ENCODE data around the gene DNAJC18. TPM values are rescaled to one million over a fixed set of nuclear protein-coding genes. Genes with fewer than 3 reads are reported as not detected.
"Not testable (repeated sequence)": the region's sequence is repeated elsewhere in the genome, so short reads cannot be mapped to it uniquely, and the experiment has no call there.

DNAJC18 gene
- total RNA-seq, 1 donor: 9.9 TPM

DNA sequence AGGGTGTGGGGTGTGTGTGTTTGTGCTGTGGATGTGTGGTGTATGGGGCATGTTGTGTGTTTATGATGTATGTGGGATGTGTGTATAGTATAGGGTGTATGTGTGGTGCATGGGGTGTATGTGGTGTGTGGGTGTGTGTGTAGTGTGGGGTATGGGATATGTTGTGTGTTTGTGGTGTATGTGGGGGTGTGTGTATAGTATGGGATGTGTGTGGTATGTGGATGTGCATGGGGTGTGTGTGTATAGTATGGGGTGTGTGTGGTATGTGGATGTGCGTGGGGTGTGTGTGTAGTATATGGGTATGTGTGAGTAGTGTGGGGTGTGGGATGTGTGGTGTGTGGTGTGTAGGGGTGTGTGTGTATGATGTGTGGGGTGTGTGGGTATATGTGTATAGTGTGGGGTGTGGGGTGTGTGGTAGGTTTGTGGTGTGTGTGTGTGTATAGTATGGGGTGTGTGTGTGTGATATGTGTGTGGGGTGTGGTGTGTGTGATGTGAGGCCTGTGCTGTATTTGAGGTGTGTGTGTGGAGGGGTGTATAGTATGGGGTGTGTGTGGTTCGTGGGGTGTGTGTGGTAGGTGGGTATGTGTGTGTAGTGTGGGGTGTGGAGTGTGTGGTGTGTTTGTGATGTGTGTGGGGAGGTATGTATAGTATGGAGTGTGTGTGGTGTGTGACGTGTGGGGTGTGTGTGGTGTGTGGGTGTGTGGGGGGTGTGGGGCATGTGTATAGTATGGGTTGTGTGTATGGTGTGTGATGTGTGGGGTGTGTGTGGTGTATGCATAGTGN, 12.7 kb upstream of the DNAJC18 start:
- TF ChIP-seq, protein P1, sequence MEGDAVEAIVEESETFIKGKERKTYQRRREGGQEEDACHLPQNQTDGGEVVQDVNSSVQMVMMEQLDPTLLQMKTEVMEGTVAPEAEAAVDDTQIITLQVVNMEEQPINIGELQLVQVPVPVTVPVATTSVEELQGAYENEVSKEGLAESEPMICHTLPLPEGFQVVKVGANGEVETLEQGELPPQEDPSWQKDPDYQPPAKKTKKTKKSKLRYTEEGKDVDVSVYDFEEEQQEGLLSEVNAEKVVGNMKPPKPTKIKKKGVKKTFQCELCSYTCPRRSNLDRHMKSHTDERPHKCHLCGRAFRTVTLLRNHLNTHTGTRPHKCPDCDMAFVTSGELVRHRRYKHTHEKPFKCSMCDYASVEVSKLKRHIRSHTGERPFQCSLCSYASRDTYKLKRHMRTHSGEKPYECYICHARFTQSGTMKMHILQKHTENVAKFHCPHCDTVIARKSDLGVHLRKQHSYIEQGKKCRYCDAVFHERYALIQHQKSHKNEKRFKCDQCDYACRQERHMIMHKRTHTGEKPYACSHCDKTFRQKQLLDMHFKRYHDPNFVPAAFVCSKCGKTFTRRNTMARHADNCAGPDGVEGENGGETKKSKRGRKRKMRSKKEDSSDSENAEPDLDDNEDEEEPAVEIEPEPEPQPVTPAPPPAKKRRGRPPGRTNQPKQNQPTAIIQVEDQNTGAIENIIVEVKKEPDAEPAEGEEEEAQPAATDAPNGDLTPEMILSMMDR (IDR thresholded peaks at IDR 0.05; ENCODE audit: insufficient read depth, low read length): no peak
- H3K4me3 ChIP-seq (ENCODE audit: low read depth, low read length): no peak overlapping the region
- no peak for DNase-seq (ENCODE audit: low read depth)

DNA sequence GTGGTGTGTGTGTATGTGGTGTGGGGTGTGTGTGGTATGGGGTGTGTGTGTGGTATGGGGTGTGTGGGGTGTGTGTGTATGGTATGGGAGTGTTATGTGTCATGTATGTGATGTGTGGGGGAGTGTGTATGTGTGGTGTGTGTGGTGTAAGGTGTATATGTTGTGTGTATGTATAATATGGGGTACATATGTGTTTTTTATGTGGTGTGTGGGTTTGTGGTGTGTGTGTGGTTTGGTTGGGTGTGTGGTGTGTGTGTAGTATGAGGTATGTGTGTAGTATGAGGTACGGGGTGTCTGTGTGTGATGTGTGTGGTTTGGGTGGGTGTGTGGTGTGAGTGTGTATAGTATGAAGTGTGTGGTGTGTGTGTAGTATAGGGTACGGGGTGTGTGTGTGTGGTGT, 11.9 kb upstream of the DNAJC18 start:
- TF ChIP-seq, protein P1 (IDR thresholded peaks at IDR 0.05; ENCODE audit: insufficient read depth, low read length): no peak
- H3K4me3 ChIP-seq (ENCODE audit: low read depth, low read length): no peak overlapping the region
- no peak for DNase-seq (ENCODE audit: low read depth)

DNA sequence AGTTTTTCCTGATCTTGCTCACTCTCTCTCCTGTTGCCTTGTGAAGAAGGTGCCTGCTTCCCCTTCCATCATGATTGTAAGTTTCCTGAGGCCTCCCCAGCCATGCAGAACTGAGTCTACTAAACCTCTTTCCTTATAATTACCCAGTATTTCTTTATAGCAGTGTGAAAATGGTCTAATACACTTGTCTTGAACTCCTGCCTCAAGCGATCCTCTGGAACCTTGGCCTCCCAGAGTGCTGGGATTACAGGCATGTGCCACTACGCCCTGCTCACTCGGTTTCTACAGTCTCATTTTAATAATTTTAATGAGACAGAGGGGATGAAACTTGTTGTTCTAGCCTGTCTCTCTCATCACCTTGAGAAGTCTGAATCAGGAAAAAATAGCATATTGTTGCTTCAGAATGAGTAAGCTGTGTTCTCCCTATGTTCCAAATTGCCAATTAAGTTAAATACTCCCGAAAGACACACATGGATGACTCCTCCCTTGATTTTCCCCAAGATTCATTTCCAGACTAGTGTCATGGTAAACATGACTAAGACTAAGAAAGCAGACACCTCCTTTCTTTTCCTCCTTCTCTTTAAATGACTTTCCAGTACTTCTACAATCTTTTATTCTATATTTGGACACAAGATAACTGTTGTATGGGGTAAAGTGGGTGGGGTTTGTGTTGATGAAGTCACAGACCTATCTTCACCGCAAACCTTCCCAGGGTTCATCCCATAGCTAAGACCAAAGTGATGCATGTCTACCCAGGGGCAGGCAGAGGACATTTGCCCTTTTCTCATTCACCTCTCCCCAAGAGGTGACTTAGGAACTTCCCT, 7.8 kb upstream of the DNAJC18 start:
- TF ChIP-seq, protein P1 (IDR thresholded peaks at IDR 0.05; ENCODE audit: insufficient read depth, low read length): no peak
- no peak overlapping the region for H3K4me3 ChIP-seq (ENCODE audit: low read depth, low read length)
- peak; percentile 58 for DNase-seq (ENCODE audit: low read depth)

DNA sequence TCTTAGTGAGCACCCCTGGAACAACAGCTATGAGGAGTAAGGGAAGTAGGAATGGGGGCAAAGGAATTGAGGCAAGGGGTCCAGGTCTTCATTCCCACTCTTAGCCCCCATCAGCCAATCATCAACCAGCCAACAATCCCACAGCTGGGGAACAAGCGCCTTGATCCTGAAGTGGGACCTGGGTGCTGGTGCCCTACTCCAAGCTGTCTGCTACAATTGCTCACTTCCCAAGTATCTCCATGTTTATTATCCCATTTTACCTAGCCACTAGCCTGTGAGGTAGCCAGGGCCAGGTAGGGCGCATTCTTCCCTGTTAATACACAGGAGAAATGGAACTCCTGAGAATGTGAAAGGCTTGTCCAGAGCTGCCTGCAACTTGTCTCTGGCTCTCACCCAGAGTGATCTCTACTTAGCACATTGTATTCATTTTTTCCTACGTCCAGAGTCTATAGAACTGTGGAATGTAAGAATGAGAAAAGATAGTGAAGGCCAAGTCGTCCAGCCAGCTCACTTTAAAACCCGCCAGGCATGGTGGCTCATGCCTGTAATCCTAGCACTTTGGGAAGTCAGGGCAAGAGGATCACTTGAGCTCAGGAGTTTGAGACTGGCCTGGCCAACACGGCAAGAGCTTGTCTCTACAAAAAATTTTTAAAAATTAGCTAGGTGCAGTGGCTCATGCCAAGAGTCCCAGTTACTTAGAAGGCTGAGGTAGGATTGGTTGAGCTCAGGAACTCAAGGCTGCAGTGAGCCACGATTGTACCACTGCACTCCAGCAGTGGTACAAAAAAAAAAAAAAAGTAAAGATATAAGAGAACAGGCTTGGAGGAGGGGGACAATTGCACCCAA, 6.2 kb upstream of the DNAJC18 start:
- TF ChIP-seq, protein P1 (IDR thresholded peaks at IDR 0.05; ENCODE audit: insufficient read depth, low read length): no peak
- no peak overlapping the region for H3K4me3 ChIP-seq (ENCODE audit: low read depth, low read length)
- DNase-seq (ENCODE audit: low read depth): peak; percentile 92

DNA sequence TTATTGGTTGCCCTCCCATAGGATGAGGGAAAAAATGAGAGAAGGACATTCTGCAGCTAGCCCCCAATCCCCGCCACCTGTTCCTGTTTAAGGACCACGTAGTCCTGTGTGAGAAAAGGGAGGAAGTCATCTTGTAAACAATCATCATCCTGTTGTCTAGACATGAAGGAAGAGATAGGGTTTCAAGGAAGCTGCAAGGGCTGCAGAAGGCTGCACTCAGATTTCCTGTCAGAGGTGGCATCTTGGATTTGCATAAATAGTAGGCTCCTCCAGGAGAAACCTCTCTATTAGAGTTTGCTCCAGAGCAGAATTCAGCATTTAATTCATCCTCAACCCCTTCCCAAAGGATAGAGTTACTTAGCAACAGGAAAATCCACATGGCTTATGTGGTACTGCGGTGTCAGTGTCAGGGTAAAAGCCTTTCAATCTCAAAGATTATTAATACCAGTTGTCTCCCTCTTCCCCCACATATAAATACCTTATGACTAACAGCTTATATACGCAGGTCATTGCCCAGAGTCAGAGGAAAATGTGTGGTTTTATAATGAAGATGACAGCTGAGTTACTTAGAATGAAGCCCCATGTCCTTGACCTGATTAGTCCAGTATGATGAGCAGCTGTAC, 4.6 kb upstream of the DNAJC18 start:
- peak; percentile 66 for DNase-seq (ENCODE audit: low read depth)

DNA sequence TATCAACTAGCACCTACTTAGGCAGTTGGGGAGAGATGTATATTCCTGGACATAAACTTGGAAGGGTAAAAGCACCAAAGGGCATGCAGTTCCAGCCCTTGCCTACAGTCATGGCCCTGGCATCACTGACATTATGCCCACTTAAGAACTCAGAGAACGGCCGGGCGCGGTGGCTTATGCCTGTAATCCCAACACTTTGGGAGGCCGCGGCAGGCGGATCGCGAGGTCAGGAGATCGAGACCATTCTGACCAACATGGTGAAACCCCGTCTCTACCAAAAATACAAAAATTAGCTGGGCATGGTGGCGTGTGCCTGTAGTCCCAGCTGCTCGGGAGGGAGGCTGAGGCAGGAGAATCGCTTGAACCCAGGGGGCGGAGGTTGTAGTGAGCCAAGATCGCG, 1.1 kb upstream of the DNAJC18 start:
- DNase-seq (ENCODE audit: low read depth); H3K4me3 ChIP-seq (ENCODE audit: low read depth, low read length): not testable (repeated sequence)

More for the DNA sequence above, 4.6 kb upstream of the DNAJC18 start:
- TF ChIP-seq, protein P1 (IDR thresholded peaks at IDR 0.05; ENCODE audit: insufficient read depth, low read length): no peak
- H3K4me3 ChIP-seq (ENCODE audit: low read depth, low read length): no peak overlapping the region
